Adrenal gland (tissue), 12 donors: ENCODE measurements around the gene CSNK1G3. TPM values are rescaled to one million over a fixed set of nuclear protein-coding genes. Genes with fewer than 3 reads are reported as not detected.

Experiments used
- DNase-seq, 7 donors: peaks; one replicate each; pipeline ENCODE4 v3.0.0-alpha.2; 2019 to 2020
- H3K27ac ChIP-seq, 5 donors: fragments of 200-600 bp; sonication (generic) in 4 of 5; 1 replicate in 3 of 5; 2 replicates in 2 of 5; pipeline versions ENCODE4 v1.5.1 to v1.8.0; 2016 to 2020; ENCODE audit warnings: mild to moderate bottlenecking in 1 of 5
- H3K27me3 ChIP-seq: fragments of 200-600 bp; 2 replicates; pipeline ENCODE4 v1.8.0; 2021
- H3K36me3 ChIP-seq, 2 donors: fragments of 200-600 bp; replicated peaks in 1 of 2; 1 replicate in 1 of 2; 2 replicates in 1 of 2; pipeline versions ENCODE4 v1.5.1 to v1.8.0; 2018 to 2022
- H3K4me1 ChIP-seq, 2 donors: fragments of 200-600 bp; replicated peaks in 1 of 2; 1 replicate in 1 of 2; 2 replicates in 1 of 2; pipeline versions ENCODE4 v1.5.1 to v1.8.0; 2018 to 2021
- H3K4me3 ChIP-seq, 4 donors: fragments of 200-600 bp; sonication (generic) in 3 of 4; one replicate each; pipeline ENCODE4 v1.5.1; 2016 to 2018
- H3K9me3 ChIP-seq, 3 donors: fragments of 200-600 bp; sonication (generic) in 1 of 3; replicated peaks in 1 of 3; 1 replicate in 2 of 3; 2 replicates in 1 of 3; pipeline versions ENCODE4 v1.5.1 to v1.8.0; 2016 to 2021
- POLR2A ChIP-seq, 2 donors: fragments of 450-650 bp; IDR thresholded peaks; one replicate each; pipeline ENCODE4 v1.6.1; 2017; ENCODE audit warnings: antibody characterized with exemption in 2 of 2, mild to moderate bottlenecking in 2 of 2, moderate library complexity in 1 of 2
- WGBS, 4 donors: extraction: QIAGEN DNeasy Blood & Tissue Kit in 2 of 4; methylation state at CpG; one replicate each; pipeline versions ENCODE4 v1.1.5 to v1.1.7; 2013 to 2017; 5-methylcytosine and 5-hydroxymethylcytosine counted together
- intact Hi-C, 2 donors: fragments of 100-400 bp; cut with DNase I; formaldehyde crosslinking; loops; one replicate each; pipeline versions ENCODE4 v1.14.1 to v1.15.0; 2022 to 2023
- polyA plus RNA-seq, 3 donors: library from polyadenylated mRNA; stranded (reverse); fragments of 200-250 nt in 2 of 3; fragments of 350-450 nt in 1 of 3; fragmentation: Illumina TruSeq in 1 of 3; extraction: RNeasy Lipid Tissue Mini Kit (QIAGEN cat#74804) in 1 of 3; gene quantifications; one replicate each; pipeline ENCODE4 v1.2.3, GENCODE V29; 2013 to 2014
- total RNA-seq, 9 donors: library from RNA; depleted of rRNA in 4 of 9; stranded (reverse); fragments of >200 nt in 4 of 9; fragments of 120-200 nt in 1 of 9; fragmentation: NEBNext Ultra II Directional in 1 of 9; extraction: Animal tissue kit (Norgen Biotek cat#: 25700) in 1 of 9; gene quantifications; one replicate each; pipeline versions ENCODE4 v1.1.0 to v1.2.4, GENCODE V29; 2013 to 2023
- TF ChIP-seq, protein P1 (sequence below), 6 experiments: fragments of 450-650 bp in 4 of 6; fragments of 200-600 bp in 2 of 6; sonication (generic) in 1 of 6; IDR thresholded peaks; 1 replicate in 5 of 6; 2 replicates in 1 of 6; pipeline versions ENCODE4 v1.5.1 to v1.8.0; 2016 to 2021; ENCODE audit warnings: antibody characterized with exemption in 6 of 6, mild to moderate bottlenecking in 2 of 6, moderate library complexity in 1 of 6
- donor health status: healthy with polysubstance abuse.
- donor health status: Bipolar disorder and iron deficiency.
- donor health status: DM: yes; HTN: yes; CAD: no.
- donor health status: DM: no; HTN: no; CAD: no.
- donor health status: DM: no; HTN: no; CAD: no.
- donor health status: DM: yes; HTN: yes; CAD: no.

The CSNK1G3 gene
- total and polyA plus RNA-seq, 12 donors, result 7.3 to 36.2 (median 28.9) TPM

DNA sequence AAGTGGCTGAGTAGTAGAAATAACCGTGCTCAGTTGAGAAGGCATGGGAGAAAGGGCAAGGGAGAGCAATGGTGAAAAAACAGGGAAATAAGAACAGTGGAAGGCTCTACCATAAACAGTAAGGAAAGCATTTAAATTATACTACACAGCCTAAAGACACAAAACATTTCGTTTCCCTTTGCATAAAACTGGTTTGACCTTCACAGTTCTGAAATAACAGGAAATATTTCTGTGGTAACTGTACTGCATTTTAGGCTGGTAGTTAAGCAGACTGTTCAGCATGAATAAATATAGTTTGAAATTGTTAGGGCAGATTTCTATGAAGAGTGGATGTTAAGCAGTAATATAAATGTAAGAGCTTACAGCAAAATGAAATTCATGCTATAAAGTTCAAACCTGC, 147.5 kb downstream of the CSNK1G3 start:
- no peak overlapping the region for H3K27ac ChIP-seq
- no peak overlapping the region for H3K4me3 ChIP-seq
- intact Hi-C loops, result no loop called here
- no peaks in the 10 kb centered on the region for H3K27me3 ChIP-seq
- H3K9me3 ChIP-seq, result no peaks in the 10 kb centered on the region
- no peaks in the 10 kb centered on the region for H3K36me3 ChIP-seq
- no peak for DNase-seq
- 50 to 60% (median 51%) methylated on average over 2 of the region's 2 CpGs for WGBS, 4 donors
- no peak for TF ChIP-seq POLR2A (IDR thresholded peaks at IDR 0.05)
- TF ChIP-seq, protein P1, sequence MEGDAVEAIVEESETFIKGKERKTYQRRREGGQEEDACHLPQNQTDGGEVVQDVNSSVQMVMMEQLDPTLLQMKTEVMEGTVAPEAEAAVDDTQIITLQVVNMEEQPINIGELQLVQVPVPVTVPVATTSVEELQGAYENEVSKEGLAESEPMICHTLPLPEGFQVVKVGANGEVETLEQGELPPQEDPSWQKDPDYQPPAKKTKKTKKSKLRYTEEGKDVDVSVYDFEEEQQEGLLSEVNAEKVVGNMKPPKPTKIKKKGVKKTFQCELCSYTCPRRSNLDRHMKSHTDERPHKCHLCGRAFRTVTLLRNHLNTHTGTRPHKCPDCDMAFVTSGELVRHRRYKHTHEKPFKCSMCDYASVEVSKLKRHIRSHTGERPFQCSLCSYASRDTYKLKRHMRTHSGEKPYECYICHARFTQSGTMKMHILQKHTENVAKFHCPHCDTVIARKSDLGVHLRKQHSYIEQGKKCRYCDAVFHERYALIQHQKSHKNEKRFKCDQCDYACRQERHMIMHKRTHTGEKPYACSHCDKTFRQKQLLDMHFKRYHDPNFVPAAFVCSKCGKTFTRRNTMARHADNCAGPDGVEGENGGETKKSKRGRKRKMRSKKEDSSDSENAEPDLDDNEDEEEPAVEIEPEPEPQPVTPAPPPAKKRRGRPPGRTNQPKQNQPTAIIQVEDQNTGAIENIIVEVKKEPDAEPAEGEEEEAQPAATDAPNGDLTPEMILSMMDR (IDR thresholded peaks at IDR 0.05), result no peak
- H3K4me1 ChIP-seq, result no peaks in the 10 kb centered on the region

- WGBS, 4 donors, result 77 to 92% (median 84%) methylated on average over 1 of the region's 1 CpG
- intact Hi-C loops, result no loop called here
- no peaks in the 10 kb centered on the region for H3K27me3 ChIP-seq
These were observed 153.0 kb downstream of the CSNK1G3 start for GRCh38 chr5:123664961-123665360.

DNA sequence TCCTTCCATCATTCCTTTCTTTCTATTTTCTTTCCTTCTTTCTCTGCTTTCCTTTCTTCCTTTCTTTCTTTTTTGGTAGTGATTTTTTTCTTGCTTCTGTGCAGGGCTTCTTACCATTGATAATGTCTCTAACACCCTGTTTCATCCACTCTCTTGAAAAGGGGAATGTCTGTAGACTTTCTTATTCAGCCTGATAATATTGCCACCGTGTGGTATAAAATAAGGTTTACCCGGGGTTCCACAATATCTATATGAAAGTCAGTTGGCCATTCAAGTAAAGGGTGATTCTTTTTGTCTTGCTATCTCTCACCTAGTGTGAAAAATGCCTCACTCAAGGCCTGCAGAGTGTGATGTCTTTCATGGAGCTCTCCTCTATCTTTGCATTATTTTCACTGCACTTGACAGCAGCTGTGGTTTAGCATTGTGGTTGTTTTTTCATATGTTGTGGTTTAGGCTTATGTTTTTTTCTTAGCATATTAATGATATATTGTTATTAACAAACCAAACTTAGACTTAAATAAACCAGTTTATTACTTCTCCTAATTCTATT, 153.9 kb downstream of the CSNK1G3 start:
- no peak for DNase-seq
- 70 to 100% (median 94%) methylated on average over 2 of the region's 2 CpGs for WGBS, 4 donors
- intact Hi-C loops, result no loop called here
- no peak overlapping the region for H3K27ac ChIP-seq
- H3K9me3 ChIP-seq, result no peaks in the 10 kb centered on the region
- TF ChIP-seq POLR2A (IDR thresholded peaks at IDR 0.05), result no peak
- TF ChIP-seq, protein P1 (IDR thresholded peaks at IDR 0.05), result no peak
- no peaks in the 10 kb centered on the region for H3K4me1 ChIP-seq
- no peaks in the 10 kb centered on the region for H3K27me3 ChIP-seq
- H3K36me3 ChIP-seq, result no peaks in the 10 kb centered on the region
- no peak overlapping the region for H3K4me3 ChIP-seq

More at GRCh38 chr5:123664961-123665360, 153.0 kb downstream of the CSNK1G3 start:
- Histone ChIP-seq H3K27ac (no peak overlapping the region), H3K36me3 (no peaks in the 10 kb centered on the region), H3K9me3 (no peaks in the 10 kb centered on the region), H3K4me1 (no peaks in the 10 kb centered on the region), H3K4me3 (no peak overlapping the region)
- no peak for TF ChIP-seq POLR2A (IDR thresholded peaks at IDR 0.05)
- TF ChIP-seq, protein P1 (IDR thresholded peaks at IDR 0.05), result no peak
- no peak for DNase-seq

Other genes with a start within 250 kb of the CSNK1G3 start
- gene CEP120, start 88.8 kb upstream of the CSNK1G3 start, total RNA-seq, result 10 to 100 TPM; 13.5 to 36.8 (median 21.6) TPM
- gene CEP120, start 88.8 kb upstream of the CSNK1G3 start, polyA plus RNA-seq, result 10 to 100 TPM in 1 of 3 donors, 1 to 10 TPM in 2; 4.2 to 20.5 (median 8.4) TPM